Amygdala (tissue), 56 donors: Measurements from ENCODE around the gene NDUFB8.

Experiments
- DNase-seq, 56 donors: peaks; one replicate each; lab custom pipeline; 2025; lab: John Stamatoyannopoulos, UW

NDUFB8 gene

GRCh38 chr10:100544950-100545349, 15.3 kb upstream of the NDUFB8 start:
- DNase-seq, result no peak

GRCh38 chr10:100537475-100537874, 7.8 kb upstream of the NDUFB8 start:
- DNase-seq, result no peak

- DNase-seq, result peak; percentile 12 to 93 (median 79)
Measured at GRCh38 chr10:100535715-100536353, 6.2 kb upstream of the NDUFB8 start, which contains the start of gene HIF1AN. Gene HIF1AN (plus strand): TSS chr10:100535943. CDS start chr10:100535959, 16 bp downstream.

DNA sequence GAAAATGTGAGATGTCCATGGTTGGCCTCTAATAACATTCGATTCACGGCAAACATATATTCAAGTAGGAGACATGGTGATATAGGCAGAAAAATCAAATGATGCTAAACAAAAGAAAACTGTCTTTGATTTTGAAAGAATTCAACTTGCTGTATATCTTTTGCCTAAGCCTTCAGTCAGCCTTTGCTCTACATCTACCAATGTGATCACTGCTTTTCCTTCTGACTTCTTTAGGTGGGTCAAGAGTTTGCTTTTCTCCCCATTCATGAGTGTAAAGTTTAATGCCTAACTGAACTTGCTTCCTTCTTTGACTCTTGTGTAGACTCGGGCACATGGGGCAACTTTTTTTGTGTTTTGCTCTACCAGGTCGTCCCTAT, 5.7 kb upstream of the NDUFB8 start:
- no peak for DNase-seq

DNA sequence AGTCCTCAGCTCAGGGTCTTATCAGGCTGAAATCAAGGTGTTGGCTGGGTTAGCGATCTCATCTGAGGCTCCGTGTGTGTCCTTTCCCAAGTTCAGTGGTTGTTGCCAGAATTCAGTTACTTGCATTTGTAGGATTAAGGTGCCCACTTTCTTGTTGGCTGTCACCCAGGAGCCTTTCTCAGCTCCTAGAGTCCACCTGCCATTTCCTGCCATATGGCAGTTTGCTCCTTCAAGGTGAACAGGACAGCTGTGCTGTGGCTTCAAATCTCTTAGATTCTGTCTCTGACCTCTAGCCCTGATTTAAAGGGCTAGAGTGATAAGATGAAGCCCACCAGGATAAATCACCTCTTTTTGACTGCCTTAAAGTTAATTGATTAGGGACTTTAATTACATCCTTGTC, 5.1 kb upstream of the NDUFB8 start:
- no peak for DNase-seq

DNA sequence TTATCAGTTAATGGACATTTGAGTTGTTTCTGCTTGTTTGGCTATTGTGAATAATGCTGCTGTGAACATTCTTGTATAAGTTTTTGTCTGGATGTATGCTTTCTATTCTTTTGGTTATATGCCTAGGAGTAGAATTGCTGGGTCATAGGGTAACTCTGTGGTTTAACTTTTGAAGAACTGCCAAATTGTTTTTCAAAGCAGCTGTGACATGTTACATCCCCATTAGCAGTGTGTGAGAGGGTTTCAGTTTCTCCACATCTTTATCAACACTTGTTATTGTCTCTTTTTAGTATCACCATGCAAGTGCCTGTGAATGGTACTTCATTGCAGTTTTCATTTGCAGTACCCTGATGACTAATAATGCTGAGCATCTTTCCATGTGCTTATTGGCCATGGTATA, 2.1 kb upstream of the NDUFB8 start:
- DNase-seq, result no peak

- peak in 5 of 56 donors; percentile 12 to 37 (median 34) for DNase-seq
Measured at GRCh38 chr10:100528921-100529474, 673 bp downstream of the NDUFB8 start.

DNA sequence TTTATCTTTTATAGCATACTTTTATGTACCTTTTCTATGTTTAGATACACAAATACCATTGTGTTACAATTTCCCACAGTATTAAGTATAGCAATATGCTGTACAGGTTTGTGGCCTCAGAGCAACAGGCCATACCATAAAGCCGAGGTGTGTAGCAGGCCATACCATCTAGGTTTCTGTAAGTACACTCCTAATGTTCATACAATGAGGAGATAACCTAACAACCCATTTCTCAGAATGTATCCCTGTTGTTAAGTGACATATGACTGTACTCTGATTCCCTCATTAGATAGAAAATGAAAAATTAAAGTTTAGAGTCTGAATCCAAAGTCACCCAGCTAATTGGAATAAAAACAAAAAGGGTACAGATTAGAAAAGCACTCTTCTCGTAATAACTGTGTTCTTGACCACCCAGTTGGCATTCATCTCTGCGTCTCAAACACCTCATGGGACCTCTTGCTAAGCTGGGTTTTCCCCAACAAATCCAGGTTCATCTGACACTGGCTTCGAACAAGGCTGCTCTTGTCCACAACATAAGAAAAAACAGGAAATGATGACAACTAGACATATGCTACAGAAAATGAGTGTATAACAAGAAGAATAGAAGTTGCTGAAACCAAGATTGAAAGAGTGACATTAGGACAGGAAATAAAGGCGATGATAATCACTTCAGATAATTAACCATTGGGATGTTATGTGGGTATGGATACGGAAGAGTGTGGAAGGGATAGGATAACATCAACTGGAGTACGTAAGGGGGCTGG, 1.4 kb downstream of the NDUFB8 start:
- DNase-seq, result no peak

GRCh38 chr10:100524638-100525037, 5.0 kb downstream of the NDUFB8 start:
- DNase-seq, result no peak

DNA sequence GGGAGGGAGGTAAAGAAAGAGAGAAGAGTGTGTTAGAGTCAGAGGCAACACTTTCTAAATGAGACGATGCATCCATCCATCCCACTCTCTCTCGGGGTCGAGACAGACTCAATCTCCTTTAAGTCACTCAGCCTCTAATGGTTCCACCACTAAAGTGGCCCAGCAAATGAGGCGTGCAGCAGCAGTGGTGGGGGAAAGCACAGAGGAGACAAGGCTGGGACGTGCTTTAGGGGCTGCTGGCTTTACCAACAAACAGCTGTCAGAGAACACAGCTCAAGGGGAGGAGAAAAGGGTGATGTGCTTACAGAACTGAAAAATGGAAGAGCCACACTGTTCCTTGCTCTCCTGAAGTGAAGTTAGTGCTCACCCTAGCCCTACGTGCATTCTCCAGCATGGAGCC, 5.5 kb downstream of the NDUFB8 start:
- DNase-seq, result no peak

DNA sequence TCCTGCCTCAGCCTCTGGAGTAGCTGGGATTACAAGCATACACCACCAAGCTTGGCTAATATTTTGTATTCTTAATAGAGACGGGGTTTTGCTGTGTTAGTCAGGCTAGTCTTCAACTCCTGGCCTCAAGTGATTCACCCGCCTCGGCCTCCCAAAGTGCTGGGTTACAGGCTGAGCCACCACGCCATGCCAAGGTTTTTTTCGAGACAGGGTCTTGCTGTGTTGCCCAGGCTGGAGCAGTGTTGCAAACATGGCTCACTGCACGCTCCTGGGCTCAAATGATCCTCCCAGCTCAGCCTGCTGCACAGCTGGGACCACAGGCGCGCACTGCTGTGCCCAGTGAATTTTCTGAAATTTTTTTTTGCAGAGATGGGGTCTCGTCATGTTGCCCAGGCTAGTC, 6.7 kb downstream of the NDUFB8 start:
- no peak for DNase-seq

DNA sequence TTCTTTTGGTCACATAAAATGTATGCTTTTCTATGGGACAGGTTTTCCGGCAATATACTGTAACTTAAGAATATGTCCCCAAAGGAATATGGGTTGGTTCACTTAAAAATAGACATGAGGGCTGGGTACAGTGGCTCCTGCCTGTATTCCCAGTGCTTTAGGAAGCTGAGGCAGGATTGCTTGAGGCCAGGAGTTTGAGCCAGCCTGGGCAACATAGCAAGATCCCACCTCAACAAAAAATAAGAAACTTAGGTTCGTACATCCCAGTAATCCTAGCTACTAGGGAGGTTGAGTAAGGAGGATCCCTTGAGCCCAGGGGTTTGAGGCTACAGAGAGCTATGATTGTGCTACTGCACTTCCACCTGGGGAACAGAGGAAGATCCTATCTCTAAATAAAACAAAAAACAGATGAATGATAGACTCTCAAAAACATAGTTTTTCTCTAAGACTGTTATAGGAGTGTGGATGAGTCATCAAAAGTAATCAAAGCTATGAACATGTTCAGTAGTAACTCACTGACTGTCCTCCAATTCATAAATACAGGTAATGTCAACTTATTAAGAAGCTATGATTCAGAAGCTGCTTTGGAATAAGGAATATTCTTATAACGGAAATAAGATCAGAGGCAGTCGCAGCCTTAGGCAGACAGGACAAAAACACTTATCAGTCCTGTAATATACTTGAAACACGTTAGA, 7.4 kb downstream of the NDUFB8 start:
- no peak for DNase-seq

GRCh38 chr10:100520811-100521210, 8.9 kb downstream of the NDUFB8 start:
- DNase-seq, result no peak

- peak in 44 of 56 donors; percentile 5 to 64 (median 31) for DNase-seq
Measured at GRCh38 chr10:100519311-100520051, 10.2 kb downstream of the NDUFB8 start, which contains the start of gene SEC31B. Gene SEC31B (minus strand): TSS chr10:100519861. CDS start chr10:100516952, 2,909 bp downstream.

GRCh38 chr10:100518761-100519241, 10.9 kb downstream of the NDUFB8 start:
- DNase-seq, result peak in 40 of 56 donors; percentile 3 to 83 (median 28)

- DNase-seq, result no peak
Measured at GRCh38 chr10:100516847-100517246, 12.8 kb downstream of the NDUFB8 start.

GRCh38 chr10:100515612-100516011, 14.1 kb downstream of the NDUFB8 start:
- DNase-seq, result no peak

DNA sequence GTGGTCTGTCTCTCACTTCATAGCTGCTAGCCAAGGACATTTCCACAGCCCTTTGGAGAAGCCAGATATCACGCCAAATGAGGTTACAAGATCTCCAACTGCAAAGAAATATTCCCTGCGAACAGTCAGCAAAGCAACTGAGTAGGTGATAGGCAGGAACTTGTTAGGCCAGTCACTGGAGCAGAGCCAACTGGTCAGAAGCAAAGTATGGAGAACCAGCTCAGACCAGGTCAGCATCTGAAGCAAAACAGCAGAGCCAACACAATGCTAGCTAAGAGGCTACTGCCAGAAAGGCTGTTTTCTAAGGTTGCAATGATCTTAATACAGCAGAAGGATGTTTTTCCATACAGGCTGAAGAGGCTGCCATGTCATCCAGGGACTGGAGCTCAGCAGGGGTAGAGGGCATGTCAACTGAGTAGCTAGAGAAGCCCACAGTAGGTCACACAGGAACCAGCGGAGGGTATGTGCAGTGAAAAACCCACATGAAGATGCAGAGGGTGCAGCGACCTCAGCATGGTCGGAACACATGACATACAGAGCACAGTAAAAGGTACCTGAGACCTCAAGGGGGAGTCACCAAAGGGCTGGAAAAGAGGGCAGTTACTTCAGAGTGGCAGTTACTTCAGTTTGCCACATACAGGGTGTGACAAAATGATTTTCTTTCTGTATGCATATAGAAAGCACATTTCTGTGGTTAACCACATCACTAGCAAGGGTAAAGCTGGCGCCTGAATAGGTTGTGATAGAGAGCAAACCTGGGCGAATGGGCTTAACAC, 18.9 kb downstream of the NDUFB8 start:
- no peak for DNase-seq

- DNase-seq, result no peak
Measured at GRCh38 chr10:100509241-100509840, 20.3 kb downstream of the NDUFB8 start.
